Measurements from ENCODE around the gene LPXN. TPM values are rescaled to one million over a fixed set of nuclear protein-coding genes. Genes with fewer than 3 reads are reported as not detected.
A peak's percentile ranks its signal among the peaks of the same experiment; 100 is the strongest.

Gene LPXN
- total RNA-seq, 5 donors from 2014 or later (not counting 1 experiment from before 2014, with no cell fraction given) = 86.8 to 158 (median 142) TPM

DNA sequence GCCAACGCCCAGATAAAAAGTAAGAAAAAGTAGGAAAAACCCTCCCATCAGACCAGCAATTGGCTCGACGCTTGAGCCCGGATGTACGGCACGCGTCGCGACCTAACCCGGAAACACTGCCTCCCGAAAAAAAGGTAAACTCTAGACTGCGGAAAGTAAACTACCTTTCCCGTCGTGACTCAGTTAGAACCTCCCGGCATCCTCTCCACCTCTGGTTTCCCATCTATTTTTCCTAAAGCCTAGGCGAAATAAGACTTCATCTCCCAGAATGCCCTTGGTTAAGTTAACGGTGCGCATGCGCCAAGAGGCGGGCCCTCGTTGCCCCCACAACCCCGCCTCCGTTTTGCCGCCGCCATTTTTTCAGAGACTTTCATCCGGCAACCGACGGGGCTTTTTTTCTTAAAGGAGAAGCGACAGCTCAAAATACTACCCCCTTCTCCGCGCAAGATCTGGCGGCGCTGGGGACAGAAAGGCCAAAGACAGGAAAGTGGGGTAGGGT, 2.5 kb upstream of the LPXN start:
- H3K4me3 ChIP-seq (ENCODE audit: control insufficient read depth in 1 of 2, extremely low read depth in 1 of 2, low read length in 1 of 2) = peak overlapping the region; percentile 74 to 99
- Mint-ChIP-seq H3K36me3 (peaks cover 8% of the 10 kb centered on the region), H3K4me1 (peaks cover 68 to 77% (median 75%) of the 10 kb centered on the region in 3 donors), H3K27me3 (no peaks in the 10 kb centered on the region), H3K4me3 (peak overlapping the region; percentile 93 to 99 (median 94)), H3K9me3 (no peaks in the 10 kb centered on the region), H3K27ac (peak overlapping the region; percentile 96 to 100)
- H3K27ac ChIP-seq (ENCODE audit: low read length) = peak overlapping the region; percentile 99
- no peaks in the 10 kb centered on the region for H3K36me3 ChIP-seq (ENCODE audit: control insufficient read depth in 2 of 2, extremely low read depth in 1 of 2, insufficient read depth in 1 of 2, low read length in 1 of 2)
- peak; percentile 42 to 62 (median 46) for ATAC-seq (replicated peaks in 1 of 4)
- DNase-seq = peak in 34 of 35 experiments; percentile 83 to 97 (median 90)
- ChIA-PET CTCF (interaction anchor here (0.9 to 6.3 kb wide), 3 partner anchors 10 to 44 kb away, joined by 3 to 108 read pairs (median 3); no protein-coding TSS in a partner anchor), POLR2A (interaction anchor here (0.7 to 3.4 kb wide), 5 partner anchors 11 to 1091 kb away, joined by 3 to 35 read pairs (median 5); partner anchors contain the start of genes OSBP (in 1 of the 2) and PATL1 (in 1 of the 2))
- no peaks in the 10 kb centered on the region for H3K9me3 ChIP-seq
- 0% methylated on average over 26 of the region's 33 CpGs for WGBS (ENCODE audit: insufficient coverage)
- H3K4me1 ChIP-seq (ENCODE audit: control insufficient read depth in 1 of 2, extremely low read depth in 1 of 2, insufficient read depth in 2 of 2, low read length in 2 of 2) = peaks cover 29 to 58% of the 10 kb centered on the region in 2 experiments
- no peaks in the 10 kb centered on the region for H3K27me3 ChIP-seq (replicated peaks in 1 of 2; ENCODE audit: control insufficient read depth in 2 of 2, extremely low read depth in 1 of 2, insufficient read depth in 2 of 2, low read length in 1 of 2)

DNA sequence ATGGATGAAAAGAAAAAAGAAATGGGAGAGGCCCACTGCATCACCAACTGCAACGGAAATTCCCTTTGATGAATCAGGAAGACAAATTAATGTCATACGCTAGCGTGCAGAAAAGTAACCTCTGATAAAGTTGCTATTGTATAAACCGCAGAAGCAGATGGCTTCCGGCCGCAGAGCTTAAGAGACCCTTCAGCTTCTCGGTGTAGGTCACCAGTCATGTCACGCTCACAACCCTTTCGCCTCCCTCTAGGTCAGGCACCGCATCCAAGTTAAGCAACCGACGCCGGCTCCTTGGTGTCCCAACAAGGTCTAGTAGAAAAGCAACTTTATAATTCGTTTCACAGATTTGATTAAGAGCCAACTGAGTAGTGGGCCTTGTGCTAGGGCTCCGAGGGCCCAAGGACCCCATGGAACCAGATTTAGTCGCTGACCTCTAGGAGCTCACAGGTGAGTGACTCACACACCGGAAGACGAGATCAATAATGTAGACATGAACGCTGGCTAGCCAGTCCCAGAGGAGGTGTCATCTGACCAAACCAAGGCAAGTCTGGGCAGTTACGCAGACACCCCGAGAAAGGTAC, 2.0 kb upstream of the LPXN start:
- H3K36me3 Mint-ChIP-seq = peaks cover 8% of the 10 kb centered on the region
- ATAC-seq (replicated peaks in 1 of 4) (peak; percentile 4 to 29 (median 22)), DNase-seq (peak in 33 of 35 experiments; percentile 53 to 93 (median 72))
- Histone ChIP-seq H3K27me3 (replicated peaks in 1 of 2; ENCODE audit: control insufficient read depth in 2 of 2, extremely low read depth in 1 of 2, insufficient read depth in 2 of 2, low read length in 1 of 2) (no peaks in the 10 kb centered on the region), H3K27ac (ENCODE audit: low read length) (peak overlapping the region; percentile 99), H3K9me3 (no peaks in the 10 kb centered on the region), H3K4me3 (ENCODE audit: control insufficient read depth in 1 of 2, extremely low read depth in 1 of 2, low read length in 1 of 2) (peak overlapping the region; percentile 74 to 99), H3K4me1 (ENCODE audit: control insufficient read depth in 1 of 2, extremely low read depth in 1 of 2, insufficient read depth in 2 of 2, low read length in 2 of 2) (peaks cover 33 to 55% of the 10 kb centered on the region in 2 experiments), H3K36me3 (ENCODE audit: control insufficient read depth in 2 of 2, extremely low read depth in 1 of 2, insufficient read depth in 1 of 2, low read length in 1 of 2) (no peaks in the 10 kb centered on the region)
- ChIA-PET CTCF (interaction anchor here (0.9 to 6.3 kb wide), 6 partner anchors 10 to 51 kb away, joined by 3 to 108 read pairs (median 5); no protein-coding TSS in a partner anchor), POLR2A (interaction anchor here (0.6 to 3.4 kb wide), 6 partner anchors 10 to 1091 kb away, joined by 3 to 35 read pairs (median 4); partner anchors contain the start of genes OSBP (in 1 of the 2) and PATL1 (in 1 of the 2))
- no peaks in the 10 kb centered on the region for H3K9me3 Mint-ChIP-seq
- H3K4me3 Mint-ChIP-seq = peak overlapping the region; percentile 93 to 99 (median 94)
- peak overlapping the region; percentile 96 to 100 for H3K27ac Mint-ChIP-seq
- H3K4me1 Mint-ChIP-seq = peaks cover 63 to 75% (median 70%) of the 10 kb centered on the region in 3 donors
- H3K27me3 Mint-ChIP-seq = no peaks in the 10 kb centered on the region
- 0% methylated on average over 10 of the region's 21 CpGs for WGBS (ENCODE audit: insufficient coverage)

- ChIA-PET POLR2A (interaction anchor here (0.6 to 3.4 kb wide), 6 partner anchors 9 to 1092 kb away, joined by 3 to 35 read pairs (median 4); partner anchors contain the start of genes OSBP (in 1 of the 2) and PATL1 (in 1 of the 2)), CTCF (interaction anchor here (0.6 to 6.3 kb wide), 9 partner anchors 9 to 856 kb away, joined by 3 to 108 read pairs (median 6); no protein-coding TSS in a partner anchor)
- Mint-ChIP-seq H3K9me3 (no peaks in the 10 kb centered on the region), H3K27ac (peak overlapping the region; percentile 96 to 100), H3K36me3 (peaks cover 10% of the 10 kb centered on the region), H3K4me1 (peaks cover 60 to 73% (median 67%) of the 10 kb centered on the region in 3 donors), H3K27me3 (no peaks in the 10 kb centered on the region), H3K4me3 (peak overlapping the region; percentile 93 to 99 (median 94))
- Histone ChIP-seq H3K27me3 (replicated peaks in 1 of 2; ENCODE audit: control insufficient read depth in 2 of 2, extremely low read depth in 1 of 2, insufficient read depth in 2 of 2, low read length in 1 of 2) (no peaks in the 10 kb centered on the region), H3K4me1 (ENCODE audit: control insufficient read depth in 1 of 2, extremely low read depth in 1 of 2, insufficient read depth in 2 of 2, low read length in 2 of 2) (peaks cover 33 to 58% of the 10 kb centered on the region in 2 experiments), H3K27ac (ENCODE audit: low read length) (peak overlapping the region; percentile 99), H3K4me3 (ENCODE audit: control insufficient read depth in 1 of 2, extremely low read depth in 1 of 2, low read length in 1 of 2) (peak overlapping the region; percentile 74 to 99), H3K36me3 (ENCODE audit: control insufficient read depth in 2 of 2, extremely low read depth in 1 of 2, insufficient read depth in 1 of 2, low read length in 1 of 2) (no peaks in the 10 kb centered on the region), H3K9me3 (no peaks in the 10 kb centered on the region)
- ATAC-seq (replicated peaks in 1 of 4) (no peak), DNase-seq (peak in 1 of 35 experiments; percentile 61)
- no CpG with 5 or more reads among the region's 4 CpGs for WGBS (ENCODE audit: insufficient coverage)
Measured at GRCh38 chr11:58576887-58577471, 1.3 kb upstream of the LPXN start.

- Histone ChIP-seq H3K4me3 (ENCODE audit: control insufficient read depth in 1 of 2, extremely low read depth in 1 of 2, low read length in 1 of 2) (peak overlapping the region; percentile 68 to 88), H3K36me3 (ENCODE audit: control insufficient read depth in 2 of 2, extremely low read depth in 1 of 2, insufficient read depth in 1 of 2, low read length in 1 of 2) (peaks cover 0 to 13% of the 10 kb centered on the region in 2 donors), H3K4me1 (ENCODE audit: control insufficient read depth in 1 of 2, extremely low read depth in 1 of 2, insufficient read depth in 2 of 2, low read length in 2 of 2) (peaks cover 28 to 45% of the 10 kb centered on the region in 2 experiments), H3K27me3 (replicated peaks in 1 of 2; ENCODE audit: control insufficient read depth in 2 of 2, extremely low read depth in 1 of 2, insufficient read depth in 2 of 2, low read length in 1 of 2) (no peaks in the 10 kb centered on the region), H3K9me3 (no peaks in the 10 kb centered on the region), H3K27ac (ENCODE audit: low read length) (peak overlapping the region; percentile 99)
- Mint-ChIP-seq H3K27me3 (no peaks in the 10 kb centered on the region), H3K4me1 (peaks cover 58 to 71% (median 65%) of the 10 kb centered on the region in 3 donors), H3K4me3 (peak overlapping the region; percentile 92 to 93 (median 92)), H3K36me3 (peaks cover 21% of the 10 kb centered on the region), H3K9me3 (no peaks in the 10 kb centered on the region), H3K27ac (peak overlapping the region; percentile 96 to 100)
- ATAC-seq (replicated peaks in 1 of 4) (no peak), DNase-seq (no peak)
- ChIA-PET CTCF (no interaction called here), POLR2A (no interaction called here)
Measured at GRCh38 chr11:58574881-58575280, 775 bp downstream of the LPXN start.

- H3K36me3 ChIP-seq (ENCODE audit: control insufficient read depth in 2 of 2, extremely low read depth in 1 of 2, insufficient read depth in 1 of 2, low read length in 1 of 2) = peaks cover 0 to 26% of the 10 kb centered on the region in 2 donors
- Mint-ChIP-seq H3K27me3 (no peaks in the 10 kb centered on the region), H3K27ac (peak overlapping the region; percentile 96 to 100), H3K4me3 (peak overlapping the region; percentile 92 to 93 (median 92)), H3K36me3 (peaks cover 30% of the 10 kb centered on the region), H3K4me1 (peaks cover 65 to 75% (median 72%) of the 10 kb centered on the region in 3 donors), H3K9me3 (no peaks in the 10 kb centered on the region)
- H3K27me3 ChIP-seq (replicated peaks in 1 of 2; ENCODE audit: control insufficient read depth in 2 of 2, extremely low read depth in 1 of 2, insufficient read depth in 2 of 2, low read length in 1 of 2) = no peaks in the 10 kb centered on the region
- peaks cover 31 to 50% of the 10 kb centered on the region in 2 experiments for H3K4me1 ChIP-seq (ENCODE audit: control insufficient read depth in 1 of 2, extremely low read depth in 1 of 2, insufficient read depth in 2 of 2, low read length in 2 of 2)
- CTCF ChIA-PET = interaction anchor here in 1 of 2 donors (0.7 to 1.3 kb wide), 6 partner anchors 10 to 1036 kb away, joined by 3 to 4 read pairs (median 4); partner anchors contain the start of gene SMTNL1
- H3K27ac ChIP-seq (ENCODE audit: low read length) = peak overlapping the region; percentile 99
- DNase-seq (peak in 18 of 35 experiments; percentile 5 to 72 (median 26)), ATAC-seq (replicated peaks in 1 of 4) (peak; percentile 16 to 38 (median 28))
- POLR2A ChIA-PET = interaction anchor here (0.6 to 1.0 kb wide), 7 partner anchors 9 to 901 kb away, joined by 3 to 5 read pairs (median 3); no protein-coding TSS in a partner anchor
- WGBS (ENCODE audit: insufficient coverage) = 0% methylated on average over 1 of the region's 4 CpGs
- peak overlapping the region; percentile 56 to 68 for H3K4me3 ChIP-seq (ENCODE audit: control insufficient read depth in 1 of 2, extremely low read depth in 1 of 2, low read length in 1 of 2)
- H3K9me3 ChIP-seq = no peaks in the 10 kb centered on the region
Measured at GRCh38 chr11:58573451-58574104, 2.1 kb downstream of the LPXN start.
